HG03108 (cell line): ENCODE results near the gene C16orf74.

ENCODE experiments used
- ATAC-seq: cut with Tn5 transposase; IDR thresholded peaks from one replicate; pipeline ENCODE4 v1.9.1; 2021; ENCODE audit warnings: moderate library complexity; ENCODE audit not compliant: unreplicated experiment

Gene C16orf74

DNA sequence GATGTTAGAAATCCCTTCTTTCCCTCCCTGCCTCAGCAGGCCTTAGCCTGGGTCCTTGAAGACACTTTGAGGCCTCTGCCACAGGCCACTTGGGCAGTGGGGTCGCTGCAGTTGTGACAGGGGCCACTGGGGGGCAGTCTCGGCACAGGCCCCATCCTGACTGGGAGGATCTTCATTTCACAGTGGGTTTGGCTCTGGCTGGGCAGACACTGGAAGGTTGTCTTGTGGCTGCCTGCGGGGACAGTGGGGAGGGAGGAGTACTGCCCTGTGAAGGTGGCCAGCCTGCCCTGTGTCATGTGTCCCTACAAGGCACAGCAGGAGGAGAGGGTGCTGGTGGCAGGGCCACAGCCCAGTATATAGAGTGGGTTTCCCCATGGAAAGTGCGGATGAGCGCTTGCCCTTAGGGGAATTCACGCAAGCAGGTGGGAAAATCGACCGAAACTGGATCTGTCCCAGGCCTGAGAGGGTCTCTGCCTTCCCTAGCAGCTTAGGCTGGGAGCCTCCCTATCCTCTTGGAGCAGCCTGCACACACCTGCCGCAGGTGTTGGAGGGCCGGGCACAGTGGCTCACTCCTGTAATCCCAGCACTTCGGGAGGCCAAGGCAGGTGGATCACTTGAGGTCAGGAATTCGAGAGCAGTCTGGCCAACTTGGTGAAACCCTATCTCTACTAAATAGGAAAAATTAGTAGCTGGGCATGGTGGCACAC is 90.9 kb downstream of the C16orf74 start:
- no peak for ATAC-seq

DNA sequence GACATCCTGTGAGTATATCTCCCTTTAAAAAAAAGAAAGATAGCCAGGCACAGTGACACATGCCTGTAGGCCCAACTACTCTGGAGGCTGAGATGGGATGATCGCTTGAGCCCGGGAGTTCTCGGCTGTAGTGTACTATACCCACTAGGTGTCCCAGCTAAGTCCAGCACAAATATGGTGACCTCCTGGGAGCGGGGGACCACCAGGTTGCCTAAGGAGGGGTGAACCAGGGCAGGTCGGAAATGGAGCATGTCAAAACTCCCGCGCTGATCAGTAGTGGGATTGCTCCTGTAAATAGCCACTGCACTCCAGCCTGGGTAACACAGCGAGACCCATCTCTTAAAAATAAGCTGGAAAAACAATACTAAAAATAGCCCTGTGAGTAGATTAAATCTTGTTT is 91.6 kb downstream of the C16orf74 start:
- ATAC-seq: no peak

DNA sequence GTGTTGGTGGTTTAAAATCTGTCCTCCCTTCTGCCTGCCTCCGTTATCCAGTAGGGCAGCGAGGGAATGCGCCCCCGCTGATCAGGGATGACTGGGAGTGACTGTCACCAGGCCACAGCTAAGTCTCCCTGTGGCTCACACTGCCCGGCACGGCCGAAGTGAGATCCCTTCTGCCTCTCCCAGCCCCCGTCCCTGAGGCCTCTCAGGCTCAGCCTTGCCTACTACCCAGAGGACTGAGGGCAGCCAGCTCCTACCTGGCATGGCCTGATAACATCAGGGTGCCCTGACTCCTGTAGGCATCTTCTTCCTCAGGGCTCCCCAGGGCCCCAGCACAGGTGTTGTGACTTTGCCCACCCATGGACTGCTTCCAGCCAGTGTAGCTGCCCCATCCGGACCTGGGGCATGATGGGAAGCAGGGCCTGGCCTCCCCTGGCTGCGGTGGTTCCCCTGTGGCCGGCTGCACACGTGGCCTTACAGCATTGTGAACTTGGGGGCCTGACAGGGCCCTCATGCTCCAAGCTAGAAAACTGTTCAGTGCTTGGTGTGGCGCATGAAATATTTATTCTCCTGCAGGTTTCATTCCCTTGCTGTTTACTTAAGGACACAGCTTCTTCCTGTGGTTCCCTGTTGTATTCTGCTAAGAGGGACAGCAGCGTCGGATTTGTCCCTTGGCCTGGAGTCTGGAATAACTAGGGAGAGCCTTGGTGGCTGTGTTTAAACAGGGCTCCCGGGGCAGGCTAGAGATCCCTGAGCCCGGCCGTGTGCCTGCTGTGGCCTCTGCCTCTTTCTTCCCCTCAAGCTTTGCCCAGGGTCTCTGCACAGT is 92.2 kb downstream of the C16orf74 start:
- ATAC-seq: no peak

DNA sequence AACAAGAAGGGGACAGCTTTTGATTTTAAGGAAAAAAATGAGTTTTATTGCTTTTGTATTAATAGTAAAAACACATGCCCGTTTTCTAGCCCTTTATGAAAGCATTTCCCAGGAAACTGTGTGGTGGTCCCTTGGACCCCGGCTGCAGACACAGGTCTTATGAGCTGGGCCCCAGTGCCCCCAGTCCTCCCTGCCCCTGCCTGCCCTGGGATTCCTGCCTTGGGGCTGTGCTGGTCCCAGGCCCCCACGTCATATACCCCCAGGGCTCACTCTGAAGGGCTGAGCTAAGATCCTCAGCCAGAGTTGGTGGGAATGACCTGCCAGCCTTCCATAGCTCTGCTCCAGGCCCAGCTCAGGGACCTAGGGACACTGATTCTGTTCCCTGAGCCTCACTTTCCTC is 92.9 kb downstream of the C16orf74 start:
- no peak for ATAC-seq
